Upper lobe of right lung (tissue), 1 donor: Measurements from ENCODE around the gene KLHL26. TPM values are rescaled to one million over a fixed set of nuclear protein-coding genes. Genes with fewer than 3 reads are reported as not detected.

Experiments used
- ATAC-seq: fragments of 200-7000 bp; cut with Tn5 transposase; one replicate; pipeline ENCODE4 v1.9.1; 2020; ENCODE audit warnings: mild to moderate bottlenecking, moderate library complexity
- DNase-seq: peaks from one replicate; pipeline ENCODE4 v3.0.0-alpha.2; 2020
- H3K27ac ChIP-seq: fragments of 200-600 bp; one replicate; pipeline ENCODE4 v1.8.0; 2022
- H3K27me3 ChIP-seq: fragments of 200-600 bp; one replicate; pipeline ENCODE4 v1.8.0; 2022; ENCODE audit warnings: mild to moderate bottlenecking
- H3K36me3 ChIP-seq: fragments of 200-600 bp; one replicate; pipeline ENCODE4 v1.8.0; 2022
- H3K4me1 ChIP-seq: fragments of 200-600 bp; one replicate; pipeline ENCODE4 v1.8.0; 2022
- H3K4me3 ChIP-seq: fragments of 200-600 bp; one replicate; pipeline ENCODE4 v1.8.0; 2022; ENCODE audit warnings: mild to moderate bottlenecking
- H3K9me3 ChIP-seq: fragments of 200-600 bp; one replicate; pipeline ENCODE4 v1.8.0; 2022
- CTCF ChIP-seq: fragments of 200-600 bp; IDR thresholded peaks from one replicate; pipeline ENCODE4 v1.8.0; 2022; ENCODE audit warnings: antibody characterized with exemption
- intact Hi-C: fragments of 100-400 bp; cut with DNase I; formaldehyde crosslinking; loops from one replicate; pipeline ENCODE4 v1.11.0; 2022
- total RNA-seq: library from RNA; stranded (reverse); fragmentation: NEBNext Ultra II Directional; extraction: Animal tissue kit (Norgen Biotek cat#: 25700); gene quantifications from one replicate; pipeline ENCODE4 v1.2.1, GENCODE V29; 2021
- donor health status: DM: no; HTN: yes; CAD: no; lungs with severe emphysema.

KLHL26 gene
- total RNA-seq, 1 donor from 2014 or later: 11.8 TPM

- Histone ChIP-seq H3K4me1 (peaks cover 26% of the 10 kb centered on the region), H3K27ac (no peak overlapping the region)
- no peak for TF ChIP-seq CTCF
Measured at GRCh38 chr19:18655173-18655844, 18.5 kb downstream of the KLHL26 start.

GRCh38 chr19:18656337-18657086 is 19.7 kb downstream of the KLHL26 start:
- Histone ChIP-seq H3K27ac (no peak overlapping the region), H3K36me3 (no peaks in the 10 kb centered on the region), H3K27me3 (no peaks in the 10 kb centered on the region), H3K4me1 (peaks cover 23% of the 10 kb centered on the region), H3K9me3 (no peaks in the 10 kb centered on the region), H3K4me3 (no peak overlapping the region)
- ATAC-seq (no peak), DNase-seq (no peak)
- intact Hi-C loops: no loop called here
- no peak for TF ChIP-seq CTCF

More at GRCh38 chr19:18655173-18655844, 18.5 kb downstream of the KLHL26 start:
- no peaks in the 10 kb centered on the region for H3K9me3 ChIP-seq
- no peak overlapping the region for H3K4me3 ChIP-seq
- H3K27me3 ChIP-seq: no peaks in the 10 kb centered on the region
- intact Hi-C loops: no loop called here
- ATAC-seq: no peak
- no peak for DNase-seq
- no peaks in the 10 kb centered on the region for H3K36me3 ChIP-seq

- Histone ChIP-seq H3K36me3 (no peaks in the 10 kb centered on the region), H3K4me3 (no peak overlapping the region), H3K27ac (peak overlapping the region; percentile 72), H3K9me3 (no peaks in the 10 kb centered on the region), H3K27me3 (no peaks in the 10 kb centered on the region), H3K4me1 (peaks cover 23% of the 10 kb centered on the region)
- intact Hi-C loops: no loop called here
- DNase-seq: no peak
- TF ChIP-seq CTCF: no peak
- no peak for ATAC-seq
Measured at GRCh38 chr19:18657590-18658365, 20.9 kb downstream of the KLHL26 start.

GRCh38 chr19:18658366-18658855 is 21.6 kb downstream of the KLHL26 start:
- no peak for DNase-seq
- H3K4me3 ChIP-seq: no peak overlapping the region
- intact Hi-C loops: no loop called here
- H3K27ac ChIP-seq: peak overlapping the region; percentile 72
- no peak for TF ChIP-seq CTCF
- H3K9me3 ChIP-seq: no peaks in the 10 kb centered on the region
- no peaks in the 10 kb centered on the region for H3K27me3 ChIP-seq
- no peaks in the 10 kb centered on the region for H3K36me3 ChIP-seq
- peaks cover 23% of the 10 kb centered on the region for H3K4me1 ChIP-seq
- no peak for ATAC-seq

- H3K4me1 ChIP-seq: peaks cover 23% of the 10 kb centered on the region
- DNase-seq (no peak), ATAC-seq (peak; percentile 39)
- H3K9me3 ChIP-seq: no peaks in the 10 kb centered on the region
- no peaks in the 10 kb centered on the region for H3K27me3 ChIP-seq
- intact Hi-C loops: no loop called here
- peak overlapping the region; percentile 72 for H3K27ac ChIP-seq
- H3K36me3 ChIP-seq: peaks cover 1% of the 10 kb centered on the region
- H3K4me3 ChIP-seq: no peak overlapping the region
- TF ChIP-seq CTCF: no peak
Measured at GRCh38 chr19:18659281-18660050, 22.6 kb downstream of the KLHL26 start.
